ENCODE measurements around the gene LY6G6D.

The LY6G6D gene

DNA sequence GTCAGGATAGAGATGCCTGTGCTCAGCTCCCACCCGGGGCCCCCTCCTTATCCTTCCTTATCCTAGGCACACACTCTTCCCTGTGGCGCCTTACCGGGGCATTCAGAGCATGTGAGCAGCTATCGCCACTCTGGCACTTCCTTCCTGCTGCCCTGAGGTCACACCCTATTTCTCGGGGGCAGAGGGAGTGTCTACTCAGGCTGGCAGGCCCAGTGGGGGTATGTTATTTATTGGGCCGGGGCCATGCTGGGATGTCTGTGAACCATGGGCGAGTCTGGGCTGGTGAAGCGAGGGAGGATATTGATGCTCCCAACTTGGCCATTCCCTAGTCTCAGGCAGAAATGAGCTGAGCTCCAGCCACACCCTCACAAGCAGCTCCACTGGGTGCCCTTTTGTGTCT is 3.9 kb upstream of the LY6G6D start:
- H3K4me3 ChIP-seq (ENCODE audit: severe bottlenecking), result no peak overlapping the region
- no peak for DNase-seq (ENCODE audit: low spot score)
- H3K27me3 ChIP-seq (ENCODE audit: insufficient read depth, poor library complexity, severe bottlenecking), result no peaks in the 10 kb centered on the region
- ATAC-seq (ENCODE audit: low read depth), result peak; percentile 44
- H3K27ac ChIP-seq (ENCODE audit: poor library complexity, severe bottlenecking), result no peak overlapping the region
- TF ChIP-seq, protein P1, sequence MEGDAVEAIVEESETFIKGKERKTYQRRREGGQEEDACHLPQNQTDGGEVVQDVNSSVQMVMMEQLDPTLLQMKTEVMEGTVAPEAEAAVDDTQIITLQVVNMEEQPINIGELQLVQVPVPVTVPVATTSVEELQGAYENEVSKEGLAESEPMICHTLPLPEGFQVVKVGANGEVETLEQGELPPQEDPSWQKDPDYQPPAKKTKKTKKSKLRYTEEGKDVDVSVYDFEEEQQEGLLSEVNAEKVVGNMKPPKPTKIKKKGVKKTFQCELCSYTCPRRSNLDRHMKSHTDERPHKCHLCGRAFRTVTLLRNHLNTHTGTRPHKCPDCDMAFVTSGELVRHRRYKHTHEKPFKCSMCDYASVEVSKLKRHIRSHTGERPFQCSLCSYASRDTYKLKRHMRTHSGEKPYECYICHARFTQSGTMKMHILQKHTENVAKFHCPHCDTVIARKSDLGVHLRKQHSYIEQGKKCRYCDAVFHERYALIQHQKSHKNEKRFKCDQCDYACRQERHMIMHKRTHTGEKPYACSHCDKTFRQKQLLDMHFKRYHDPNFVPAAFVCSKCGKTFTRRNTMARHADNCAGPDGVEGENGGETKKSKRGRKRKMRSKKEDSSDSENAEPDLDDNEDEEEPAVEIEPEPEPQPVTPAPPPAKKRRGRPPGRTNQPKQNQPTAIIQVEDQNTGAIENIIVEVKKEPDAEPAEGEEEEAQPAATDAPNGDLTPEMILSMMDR (IDR thresholded peaks at IDR 0.05; ENCODE audit: poor library complexity, severe bottlenecking), result no peak
- H3K36me3 ChIP-seq (ENCODE audit: low read depth), result no peaks in the 10 kb centered on the region
- no peaks in the 10 kb centered on the region for H3K9me3 ChIP-seq (ENCODE audit: severe bottlenecking)
- peaks cover 5% of the 10 kb centered on the region for H3K4me1 ChIP-seq (ENCODE audit: insufficient read depth, poor library complexity, severe bottlenecking)

DNA sequence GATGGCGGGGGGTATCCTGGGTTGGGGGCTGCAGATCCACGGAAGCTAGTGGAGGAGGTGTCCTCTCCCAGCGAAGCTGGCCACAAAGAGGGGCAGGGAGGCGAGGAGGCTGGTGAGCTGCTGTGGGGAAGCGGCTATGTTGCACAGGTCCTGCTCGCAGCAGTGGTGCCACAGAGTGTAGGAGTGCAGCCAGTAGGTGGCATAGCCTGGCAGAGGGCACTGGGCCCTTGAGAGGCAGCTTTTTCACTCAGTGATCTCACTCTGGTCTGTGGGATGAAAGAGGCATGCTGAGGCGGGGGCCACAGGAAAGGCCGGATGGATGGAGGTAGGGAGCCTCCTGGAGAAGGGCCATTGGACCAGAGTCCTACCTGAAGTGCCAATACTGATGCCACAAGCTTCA is 2.9 kb upstream of the LY6G6D start:
- H3K4me1 ChIP-seq (ENCODE audit: insufficient read depth, poor library complexity, severe bottlenecking), result peaks cover 5% of the 10 kb centered on the region
- no peaks in the 10 kb centered on the region for H3K36me3 ChIP-seq (ENCODE audit: low read depth)
- no peaks in the 10 kb centered on the region for H3K9me3 ChIP-seq (ENCODE audit: severe bottlenecking)
- no peak overlapping the region for H3K27ac ChIP-seq (ENCODE audit: poor library complexity, severe bottlenecking)
- H3K4me3 ChIP-seq (ENCODE audit: severe bottlenecking), result no peak overlapping the region
- peak; percentile 77 for ATAC-seq (ENCODE audit: low read depth)
- TF ChIP-seq, protein P1 (IDR thresholded peaks at IDR 0.05; ENCODE audit: poor library complexity, severe bottlenecking), result peak; percentile 36
- no peak for DNase-seq (ENCODE audit: low spot score)
- no peaks in the 10 kb centered on the region for H3K27me3 ChIP-seq (ENCODE audit: insufficient read depth, poor library complexity, severe bottlenecking)

DNA sequence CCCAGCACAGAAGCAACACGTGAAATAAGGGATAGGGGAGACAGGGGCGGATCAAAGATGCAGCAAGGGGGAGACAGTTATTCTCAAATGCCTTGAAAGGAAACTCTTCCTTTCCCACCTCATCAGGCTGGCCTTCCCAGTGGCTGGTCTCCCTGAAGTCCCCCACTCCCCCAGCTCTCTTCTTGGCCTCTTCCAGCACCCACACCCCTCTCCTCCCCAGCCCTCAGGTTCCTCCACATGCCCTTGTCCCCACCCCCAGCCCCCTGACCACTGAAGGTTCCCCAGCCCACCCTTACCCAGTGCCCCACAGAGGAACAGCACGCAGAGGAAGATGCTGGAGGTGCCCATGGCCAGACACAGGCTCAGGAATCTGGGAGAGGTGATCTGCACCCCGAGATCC is 1.7 kb upstream of the LY6G6D start:
- Histone ChIP-seq H3K4me3 (ENCODE audit: severe bottlenecking) (no peak overlapping the region), H3K4me1 (ENCODE audit: insufficient read depth, poor library complexity, severe bottlenecking) (peaks cover 17% of the 10 kb centered on the region), H3K27me3 (ENCODE audit: insufficient read depth, poor library complexity, severe bottlenecking) (no peaks in the 10 kb centered on the region), H3K36me3 (ENCODE audit: low read depth) (no peaks in the 10 kb centered on the region), H3K27ac (ENCODE audit: poor library complexity, severe bottlenecking) (no peak overlapping the region), H3K9me3 (ENCODE audit: severe bottlenecking) (no peaks in the 10 kb centered on the region)
- no peak for ATAC-seq (ENCODE audit: low read depth)
- TF ChIP-seq, protein P1 (IDR thresholded peaks at IDR 0.05; ENCODE audit: poor library complexity, severe bottlenecking), result no peak
- DNase-seq (ENCODE audit: low spot score), result no peak

DNA sequence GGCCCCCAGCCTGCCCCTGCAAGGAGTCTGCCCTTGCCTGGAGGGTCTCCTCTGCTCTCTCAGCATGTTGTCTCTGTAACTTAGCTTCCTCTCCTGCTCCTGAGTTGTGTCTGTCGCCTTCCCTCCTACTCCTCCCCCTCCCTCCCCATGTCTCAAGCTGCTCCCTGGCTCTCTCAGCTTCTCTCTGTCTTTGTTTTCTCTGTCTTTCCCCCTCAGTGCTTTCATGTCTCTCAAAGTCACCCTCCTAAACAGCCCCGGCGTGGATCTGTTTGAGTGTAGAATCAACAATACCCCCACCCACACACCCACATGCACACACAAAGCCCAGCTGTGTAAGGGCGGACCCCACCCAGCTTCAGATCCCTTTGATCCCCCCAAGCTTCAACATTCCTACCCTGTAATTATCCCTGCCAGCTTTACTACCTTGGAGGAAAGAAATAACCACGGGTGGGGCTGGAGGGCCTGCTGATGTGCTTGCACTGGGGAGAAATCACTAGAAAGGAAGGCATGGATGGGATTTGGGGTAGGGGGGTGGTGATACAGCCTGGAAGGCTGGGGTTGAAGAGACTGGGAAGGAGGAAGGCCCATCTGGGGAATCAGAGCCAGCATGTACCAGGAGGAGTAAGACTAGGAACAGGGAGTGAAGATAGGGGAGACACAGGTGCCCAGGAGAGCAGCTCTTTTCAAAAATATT is 1.0 kb upstream of the LY6G6D start:
- Histone ChIP-seq H3K27ac (ENCODE audit: poor library complexity, severe bottlenecking) (no peak overlapping the region), H3K36me3 (ENCODE audit: low read depth) (no peaks in the 10 kb centered on the region), H3K4me3 (ENCODE audit: severe bottlenecking) (no peak overlapping the region), H3K27me3 (ENCODE audit: insufficient read depth, poor library complexity, severe bottlenecking) (no peaks in the 10 kb centered on the region), H3K4me1 (ENCODE audit: insufficient read depth, poor library complexity, severe bottlenecking) (peaks cover 21% of the 10 kb centered on the region), H3K9me3 (ENCODE audit: severe bottlenecking) (no peaks in the 10 kb centered on the region)
- DNase-seq (ENCODE audit: low spot score), result no peak
- TF ChIP-seq, protein P1 (IDR thresholded peaks at IDR 0.05; ENCODE audit: poor library complexity, severe bottlenecking), result no peak
- no peak for ATAC-seq (ENCODE audit: low read depth)

DNA sequence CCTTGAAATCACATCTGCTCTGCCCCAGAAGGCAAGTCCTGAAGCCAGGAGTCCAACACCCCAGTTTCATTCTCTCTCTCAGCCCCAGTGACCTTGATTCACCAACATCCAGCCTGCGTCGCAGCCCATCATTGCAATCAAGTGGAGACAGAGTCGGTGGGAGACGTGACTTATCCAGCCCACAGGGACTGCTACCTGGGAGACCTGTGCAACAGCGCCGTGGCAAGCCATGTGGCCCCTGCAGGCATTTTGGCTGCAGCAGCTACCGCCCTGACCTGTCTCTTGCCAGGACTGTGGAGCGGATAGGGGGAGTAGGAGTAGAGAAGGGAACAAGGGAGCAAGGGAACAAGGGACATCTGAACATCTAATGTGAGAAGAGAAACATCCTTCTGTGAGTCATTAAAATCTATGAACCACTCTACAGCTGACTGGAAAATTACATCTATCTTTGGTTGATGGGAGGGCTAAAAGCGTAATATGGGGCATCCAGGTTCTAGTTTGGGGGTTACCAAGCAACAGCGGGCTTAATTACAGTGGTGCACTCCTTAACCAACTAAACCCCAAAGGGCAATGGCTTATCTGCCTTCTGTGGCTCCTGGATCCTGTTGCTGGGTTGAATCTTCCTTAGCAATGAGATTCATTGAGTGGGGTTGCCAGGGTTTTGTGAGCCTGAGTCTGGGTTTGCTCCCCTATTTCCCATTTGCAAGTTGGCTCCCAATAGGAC is 2.5 kb downstream of the LY6G6D start:
- no peaks in the 10 kb centered on the region for H3K9me3 ChIP-seq (ENCODE audit: severe bottlenecking)
- H3K27me3 ChIP-seq (ENCODE audit: insufficient read depth, poor library complexity, severe bottlenecking), result no peaks in the 10 kb centered on the region
- peaks cover 16% of the 10 kb centered on the region for H3K4me1 ChIP-seq (ENCODE audit: insufficient read depth, poor library complexity, severe bottlenecking)
- H3K36me3 ChIP-seq (ENCODE audit: low read depth), result no peaks in the 10 kb centered on the region
- DNase-seq (ENCODE audit: low spot score), result no peak
- ATAC-seq (ENCODE audit: low read depth), result peak; percentile 40; the same call in 1 of the 3 replicates
- H3K4me3 ChIP-seq (ENCODE audit: severe bottlenecking), result no peak overlapping the region
- peak overlapping the region; percentile 39 for H3K27ac ChIP-seq (ENCODE audit: poor library complexity, severe bottlenecking)
- TF ChIP-seq, protein P1 (IDR thresholded peaks at IDR 0.05; ENCODE audit: poor library complexity, severe bottlenecking), result peak; percentile 25
